Kidney (tissue), 14 donors: Measurements from ENCODE around the gene PSMD9. TPM values are rescaled to one million over a fixed set of nuclear protein-coding genes. Genes with fewer than 3 reads are reported as not detected.
A peak's percentile ranks its signal among the peaks of the same experiment; 100 is the strongest.

Source experiments
- DNase-seq, 5 donors: peaks; one replicate each; pipeline ENCODE4 v3.0.0-alpha.2; 2013 to 2020
- FAIRE-seq: peaks from 2 replicates; lab custom pipeline; 2012; peaks lifted over from hg19 to GRCh38; lab: Jason Lieb, UNC
- H3K27ac ChIP-seq, 2 donors: one replicate each; pipeline ENCODE4 v1.7.0; 2013; ENCODE audit warnings: low read depth in 2 of 2, low read length in 2 of 2, inconsistent platforms in 1 of 2
- H3K27me3 ChIP-seq: one replicate; pipeline ENCODE4 v1.7.1; 2013; ENCODE audit warnings: low read length, inconsistent platforms; ENCODE audit not compliant: control insufficient read depth, insufficient read depth
- H3K36me3 ChIP-seq, 3 donors: one replicate each; pipeline versions ENCODE4 v1.7.0 to v1.7.1; 2013; ENCODE audit warnings: low read length in 3 of 3, control low read depth in 1 of 3, inconsistent platforms in 1 of 3; ENCODE audit not compliant: insufficient read depth in 3 of 3, control insufficient read depth in 2 of 3
- H3K4me1 ChIP-seq, 3 donors: one replicate each; pipeline versions ENCODE4 v1.7.0 to v1.7.1; 2013; ENCODE audit warnings: low read length in 3 of 3, inconsistent platforms in 1 of 3, low read depth in 1 of 3; ENCODE audit not compliant: control insufficient read depth in 2 of 3, insufficient read depth in 2 of 3
- H3K4me3 ChIP-seq, 3 donors: one replicate each; pipeline versions ENCODE4 v1.7.0 to v1.8.1; 2013; ENCODE audit warnings: low read length in 3 of 3, control low read depth in 1 of 3, inconsistent platforms in 1 of 3
- H3K9ac ChIP-seq, 3 donors: one replicate each; pipeline versions ENCODE4 v1.7.0 to v1.7.1; 2013; ENCODE audit warnings: low read length in 3 of 3, control low read depth in 1 of 3, inconsistent platforms in 1 of 3
- H3K9me3 ChIP-seq, 3 donors: one replicate each; pipeline versions ENCODE4 v1.7.0 to v1.7.1; 2013; ENCODE audit warnings: low read length in 3 of 3, control low read depth in 1 of 3, inconsistent platforms in 1 of 3; ENCODE audit not compliant: control insufficient read depth in 2 of 3, insufficient read depth in 1 of 3
- CTCF ChIP-seq: IDR thresholded peaks from 3 replicates; pipeline ENCODE4 v1.5.1; 2012; ENCODE audit warnings: mild to moderate bottlenecking, moderate library complexity, borderline replicate concordance; ENCODE audit not compliant: insufficient read depth; ENCODE audit errors: extremely low read depth
- intact Hi-C: fragments of 100-400 bp; cut with DNase I; formaldehyde crosslinking; loops from one replicate; pipeline ENCODE4 v1.11.1; 2022
- polyA plus RNA-seq: library from polyadenylated mRNA; stranded (reverse); fragments of 350-450 nt; fragmentation: Illumina TruSeq; extraction: RNeasy Lipid Tissue Mini Kit (QIAGEN cat#74804); gene quantifications from one replicate; pipeline ENCODE4 v1.2.3, GENCODE V29; 2014; ENCODE audit warnings: low read depth, low replicate concordance; ENCODE audit not compliant: insufficient read depth
- total RNA-seq: library from RNA; stranded (reverse); fragmentation: NEBNext Ultra II Directional; extraction: Animal tissue kit (Norgen Biotek cat#: 25700); gene quantifications from one replicate; pipeline ENCODE4 v1.2.1, GENCODE V29; 2021
- donor health status: control.
- donor health status: control.
- donor health status: control.
- donor health status: control.
- donor health status: control.
- donor health status: DM: yes; HTN: yes; CAD: no.
- donor health status: Normal renal cell carcinoma (clear cell type).

Gene PSMD9
- total and polyA plus RNA-seq, 2 donors from 2014 or later: 54.9 to 115 TPM

- Histone ChIP-seq H3K27me3 (no peaks in the 10 kb centered on the region), H3K4me1 (no peaks in the 10 kb centered on the region), H3K9ac (no peak overlapping the region), H3K27ac (no peak overlapping the region), H3K36me3 (peaks cover 0 to 13% (median 7%) of the 10 kb centered on the region in 3 donors), H3K4me3 (no peak overlapping the region), H3K9me3 (no peaks in the 10 kb centered on the region)
- DNase-seq (no peak), FAIRE-seq (no peak)
- no peak for TF ChIP-seq CTCF
- intact Hi-C loops: no loop called here
Observed at GRCh38 chr12:121937654-121938053, 49.1 kb downstream of the PSMD9 start.

- H3K4me3 ChIP-seq: no peak overlapping the region
- FAIRE-seq: no peak
- no peak for TF ChIP-seq CTCF
- no peaks in the 10 kb centered on the region for H3K9me3 ChIP-seq
- intact Hi-C loops: no loop called here
- H3K9ac ChIP-seq: no peak overlapping the region
- H3K36me3 ChIP-seq: peaks cover 0 to 14% (median 5%) of the 10 kb centered on the region in 3 donors
- H3K27me3 ChIP-seq: no peaks in the 10 kb centered on the region
- H3K4me1 ChIP-seq: no peaks in the 10 kb centered on the region
- DNase-seq: no peak
- no peak overlapping the region for H3K27ac ChIP-seq
Observed at GRCh38 chr12:121939186-121939585, 50.6 kb downstream of the PSMD9 start.

GRCh38 chr12:121939992-121940766, 51.6 kb downstream of the PSMD9 start:
- FAIRE-seq (peak; percentile 3), DNase-seq (no peak)
- Histone ChIP-seq H3K9ac (no peak overlapping the region), H3K9me3 (no peaks in the 10 kb centered on the region), H3K27me3 (no peaks in the 10 kb centered on the region), H3K36me3 (peaks cover 0 to 9% (median 5%) of the 10 kb centered on the region in 3 donors), H3K4me3 (no peak overlapping the region), H3K4me1 (no peaks in the 10 kb centered on the region), H3K27ac (no peak overlapping the region)
- intact Hi-C loops: no loop called here
- TF ChIP-seq CTCF: no peak
